ENCODE measurements around the gene MTR. TPM values are rescaled to one million over a fixed set of nuclear protein-coding genes. Genes with fewer than 3 reads are reported as not detected.

The MTR gene
- total RNA-seq, 2 donors from 2014 or later, result 17.2 to 23.8 TPM

GRCh38 chr1:236768601-236769000 is 26.5 kb upstream of the MTR start:
- intact Hi-C loops (cut with DNase I, micrococcal nuclease), result no loop called here
- ATAC-seq (no peak), DNase-seq (no peak)

- intact Hi-C loops (cut with DNase I, micrococcal nuclease), result no loop called here
- ATAC-seq, result no peak
- DNase-seq, result no peak
Measured at GRCh38 chr1:236773919-236774318, 21.2 kb upstream of the MTR start.

- intact Hi-C loops (cut with DNase I, micrococcal nuclease), result no loop called here
- ATAC-seq (no peak), DNase-seq (no peak)
Measured at GRCh38 chr1:236774926-236775325, 20.2 kb upstream of the MTR start.

- ATAC-seq (no peak), DNase-seq (no peak)
- intact Hi-C loops (cut with DNase I, micrococcal nuclease), result no loop called here
Measured at GRCh38 chr1:236779312-236779711, 15.8 kb upstream of the MTR start.

- no peak for DNase-seq
- ATAC-seq, result no peak
- intact Hi-C loops (cut with DNase I, micrococcal nuclease), result no loop called here
Measured at GRCh38 chr1:236785477-236785876, 9.6 kb upstream of the MTR start.

GRCh38 chr1:236786453-236786852 is 8.6 kb upstream of the MTR start:
- no peak for ATAC-seq
- intact Hi-C loops (cut with DNase I, micrococcal nuclease), result no loop called here
- DNase-seq, result no peak

- ATAC-seq, result no peak
- intact Hi-C loops (cut with DNase I, micrococcal nuclease), result no loop called here
- DNase-seq, result no peak
Measured at GRCh38 chr1:236794585-236795034, 482 bp upstream of the MTR start.

GRCh38 chr1:236795757-236796667 is 920 bp downstream of the MTR start:
- ATAC-seq (peak; percentile 50), DNase-seq (peak in 1 of 2 donors; percentile 51)
- intact Hi-C loops (cut with DNase I, micrococcal nuclease), result no loop called here

GRCh38 chr1:236799001-236799400 is 3.9 kb downstream of the MTR start:
- no peak for ATAC-seq

GRCh38 chr1:236800002-236800620 is 5.0 kb downstream of the MTR start:
- intact Hi-C loops (cut with DNase I, micrococcal nuclease), result loop anchor here in 1 of 2 donors (10.0 kb wide), 1 partner anchor 195 kb away; the partner anchor contains the start of gene HEATR1
- no peak for ATAC-seq
- no peak for DNase-seq

More at GRCh38 chr1:236799001-236799400, 3.9 kb downstream of the MTR start:
- DNase-seq, result no peak
- intact Hi-C loops (cut with DNase I, micrococcal nuclease), result no loop called here

- intact Hi-C loops (cut with DNase I, micrococcal nuclease), result loop anchor here in 1 of 2 donors (10.0 kb wide), 1 partner anchor 196 kb away; the partner anchor contains the start of gene HEATR1
- ATAC-seq (no peak), DNase-seq (no peak)
Measured at GRCh38 chr1:236800623-236801022, 5.5 kb downstream of the MTR start.

GRCh38 chr1:236802264-236802663 is 7.2 kb downstream of the MTR start:
- intact Hi-C loops (cut with DNase I, micrococcal nuclease), result loop anchor here in 1 of 2 donors (10.0 kb wide), 1 partner anchor 197 kb away; the partner anchor contains the start of gene HEATR1
- ATAC-seq (no peak), DNase-seq (no peak)

GRCh38 chr1:236806634-236807033 is 11.5 kb downstream of the MTR start:
- DNase-seq, result no peak
- intact Hi-C loops (cut with DNase I, micrococcal nuclease), result loop anchor here in 1 of 2 donors (10.0 kb wide), 1 partner anchor 202 kb away; the partner anchor contains the start of gene HEATR1
- ATAC-seq, result no peak

GRCh38 chr1:236808005-236808404 is 12.9 kb downstream of the MTR start:
- peak; percentile 57 for ATAC-seq
- intact Hi-C loops (cut with DNase I, micrococcal nuclease), result loop anchor here in 1 of 2 donors (10.0 kb wide), 1 partner anchor 203 kb away; the partner anchor contains the start of gene HEATR1
- no peak for DNase-seq

- intact Hi-C loops (cut with DNase I, micrococcal nuclease), result loop anchor here in 1 of 2 donors (10.0 kb wide), 1 partner anchor 204 kb away; the partner anchor contains the start of gene HEATR1
- ATAC-seq, result peak; percentile 97
- DNase-seq, result peak in 1 of 2 donors; percentile 12
Measured at GRCh38 chr1:236808564-236809130, 13.6 kb downstream of the MTR start.

- intact Hi-C loops (cut with DNase I, micrococcal nuclease), result loop anchor here in 1 of 2 donors (10.0 kb wide), 1 partner anchor 204 kb away; the partner anchor contains the start of gene HEATR1
- DNase-seq (peak in 1 of 2 donors; percentile 7), ATAC-seq (no peak)
Measured at GRCh38 chr1:236809148-236809547, 14.1 kb downstream of the MTR start.

GRCh38 chr1:236810018-236810417 is 14.9 kb downstream of the MTR start:
- DNase-seq (no peak), ATAC-seq (no peak)
- intact Hi-C loops (cut with DNase I, micrococcal nuclease), result no loop called here

GRCh38 chr1:236812334-236813030 is 17.4 kb downstream of the MTR start:
- DNase-seq, result no peak
- intact Hi-C loops (cut with DNase I, micrococcal nuclease), result no loop called here
- ATAC-seq, result no peak

GRCh38 chr1:236815941-236816340 is 20.8 kb downstream of the MTR start:
- DNase-seq (no peak), ATAC-seq (no peak)
- intact Hi-C loops (cut with DNase I, micrococcal nuclease), result no loop called here

Data from left colon (tissue), 2 donors.